H1 (cell line): ENCODE measurements around the gene ALAS1. TPM values are rescaled to one million over a fixed set of nuclear protein-coding genes. Genes with fewer than 3 reads are reported as not detected.
A peak's percentile ranks its signal among the peaks of the same experiment; 100 is the strongest.

ENCODE experiments used
- CTCF ChIA-PET: fragments of 300-600 bp; sonication (Branson Sonifier 250); formaldehyde crosslinking; loops from one replicate; lab custom pipeline; 2021; ENCODE audit not compliant: partially characterized antibody; lab: Charles Lee
- POLR2A ChIA-PET: fragments of 300-600 bp; sonication (Branson Sonifier 250); formaldehyde crosslinking; loops from one replicate; lab custom pipeline; 2021; ENCODE audit warnings: inconsistent platforms; ENCODE audit not compliant: partially characterized antibody; lab: Charles Lee
- DNase-seq, 2 experiments: peaks; one replicate each; pipeline versions ENCODE4 v3.0.0 to v3.0.0-alpha.2; 2010 to 2022; ENCODE audit warnings: low spot score in 2 of 2, low read depth in 1 of 2, mixed read lengths in 1 of 2
- FAIRE-seq: peaks from 2 replicates; lab custom pipeline; 2011; peaks lifted over from hg19 to GRCh38; lab: Jason Lieb, UNC
- H2AFZ ChIP-seq: 2 replicates; pipeline ENCODE4 v1.8.1; 2012; ENCODE audit warnings: low read length, inconsistent platforms
- H2AK5ac ChIP-seq: 2 replicates; pipeline ENCODE4 v1.6.1; 2013; ENCODE audit warnings: low read depth, low read length
- H2BK120ac ChIP-seq: replicated peaks from 2 replicates; pipeline ENCODE3; 2013; ENCODE audit warnings: low read depth, low read length, inconsistent platforms
- H2BK12ac ChIP-seq: 2 replicates; pipeline ENCODE4 v1.6.1; 2013; ENCODE audit warnings: low read depth, low read length
- H2BK15ac ChIP-seq: 2 replicates; pipeline ENCODE4 v1.6.1; 2013; ENCODE audit warnings: low read length
- H2BK20ac ChIP-seq: 2 replicates; pipeline ENCODE4 v1.6.1; 2013; ENCODE audit warnings: low read length
- H2BK5ac ChIP-seq: 2 replicates; pipeline ENCODE4 v1.6.1; 2013; ENCODE audit warnings: low read depth, low read length
- H3K14ac ChIP-seq: 2 replicates; pipeline ENCODE4 v1.6.1; 2013; ENCODE audit warnings: inconsistent platforms; ENCODE audit not compliant: insufficient read length
- H3K18ac ChIP-seq: 2 replicates; pipeline ENCODE4 v1.6.1; 2013; ENCODE audit warnings: low read length; ENCODE audit errors: extremely low read depth
- H3K23ac ChIP-seq: 2 replicates; pipeline ENCODE4 v1.6.1; 2013; ENCODE audit warnings: inconsistent platforms; ENCODE audit not compliant: insufficient read length
- H3K23me2 ChIP-seq: 2 replicates; pipeline ENCODE4 v1.6.1; 2013; ENCODE audit warnings: low read depth, low read length
- H3K27ac ChIP-seq: 2 replicates; pipeline ENCODE4 v1.6.1; 2011; ENCODE audit warnings: low read depth, low read length, inconsistent platforms
- H3K27me3 ChIP-seq, 4 experiments: replicated peaks in 1 of 4; 1 replicate in 1 of 4; 2 replicates in 3 of 4; pipeline versions ENCODE4 v1.6.1 to v1.8.1; 2011 to 2013; ENCODE audit warnings: low read length in 3 of 4, mild to moderate bottlenecking in 3 of 4, inconsistent platforms in 2 of 4, mixed read lengths in 2 of 4, moderate library complexity in 1 of 4; ENCODE audit not compliant: control insufficient read depth in 3 of 4, insufficient read depth in 3 of 4; ENCODE audit errors: extremely low read depth in 1 of 4
- H3K36me3 ChIP-seq, 4 experiments: 2 replicates each; pipeline versions ENCODE4 v1.6.1 to v1.8.1; 2011 to 2013; ENCODE audit warnings: mild to moderate bottlenecking in 4 of 4, low read length in 3 of 4, moderate library complexity in 2 of 4, control low read depth in 1 of 4, inconsistent platforms in 1 of 4; ENCODE audit not compliant: insufficient read depth in 4 of 4, control insufficient read depth in 2 of 4
- H3K4ac ChIP-seq: replicated peaks from 2 replicates; pipeline ENCODE3; 2013; ENCODE audit warnings: low read length, low read depth, mixed read lengths, inconsistent platforms; ENCODE audit not compliant: insufficient read length
- H3K4me1 ChIP-seq, 4 experiments: replicated peaks in 1 of 4; 1 replicate in 1 of 4; 2 replicates in 3 of 4; pipeline versions ENCODE4 v1.6.1 to v1.8.1; 2011 to 2013; ENCODE audit warnings: low read length in 3 of 4, inconsistent platforms in 2 of 4, mixed read lengths in 1 of 4; ENCODE audit not compliant: insufficient read depth in 4 of 4, control insufficient read depth in 3 of 4
- H3K4me2 ChIP-seq, 2 experiments: 2 replicates each; pipeline versions ENCODE4 v1.6.1 to v1.8.1; 2011 to 2013; ENCODE audit warnings: low read depth in 2 of 2, low read length in 2 of 2, control low read depth in 1 of 2, inconsistent platforms in 1 of 2, mild to moderate bottlenecking in 1 of 2; ENCODE audit not compliant: insufficient read depth in 1 of 2
- H3K4me3 ChIP-seq, 4 experiments: fragments of 200-600, 300-600 bp in 1 of 4; sonication (generic), shearing (Covaris generic), sonication (Bioruptor Twin) in 1 of 4; 2 replicates each; pipeline versions ENCODE4 v1.5.1 to v1.8.1; 2011 to 2016; ENCODE audit warnings: low read length in 4 of 4, low read depth in 3 of 4, control low read depth in 2 of 4, inconsistent platforms in 2 of 4, mild to moderate bottlenecking in 2 of 4, mixed read lengths in 1 of 4, moderate library complexity in 1 of 4; ENCODE audit not compliant: insufficient read depth in 2 of 4; ENCODE audit errors: extremely low read depth in 1 of 4
- H3K56ac ChIP-seq: replicated peaks from 2 replicates; pipeline ENCODE3; 2013; ENCODE audit warnings: low read depth, mild to moderate bottlenecking, mixed read lengths, low read length, inconsistent platforms; ENCODE audit not compliant: insufficient read length
- H3K79me1 ChIP-seq: 2 replicates; pipeline ENCODE4 v1.6.1; 2013; ENCODE audit warnings: low read depth, low read length, control low read depth
- H3K79me2 ChIP-seq, 2 experiments: 2 replicates each; pipeline versions ENCODE4 v1.6.1 to v1.8.1; 2012 to 2013; ENCODE audit warnings: low read length in 2 of 2, mild to moderate bottlenecking in 2 of 2, inconsistent platforms in 1 of 2; ENCODE audit not compliant: insufficient read depth in 2 of 2, control insufficient read depth in 1 of 2
- H3K9ac ChIP-seq, 4 experiments: replicated peaks in 1 of 4; 1 replicate in 1 of 4; 2 replicates in 3 of 4; pipeline versions ENCODE4 v1.6.1 to v1.8.1; 2011 to 2013; ENCODE audit warnings: low read depth in 3 of 4, low read length in 3 of 4, control low read depth in 2 of 4, mild to moderate bottlenecking in 2 of 4, moderate library complexity in 2 of 4, inconsistent platforms in 1 of 4; ENCODE audit errors: extremely low read depth in 1 of 4
- H3K9me3 ChIP-seq, 2 experiments: 2 replicates each; pipeline versions ENCODE4 v1.6.1 to v1.8.1; 2012 to 2013; ENCODE audit warnings: mild to moderate bottlenecking in 2 of 2, moderate library complexity in 2 of 2, control low read depth in 1 of 2, inconsistent platforms in 1 of 2, low read depth in 1 of 2, low read length in 1 of 2, mixed read lengths in 1 of 2; ENCODE audit not compliant: insufficient read depth in 2 of 2
- H4K20me1 ChIP-seq, 2 experiments: replicated peaks in 1 of 2; 2 replicates each; pipeline versions ENCODE3 to v1.8.1; 2011 to 2013; ENCODE audit warnings: inconsistent platforms in 2 of 2, low read length in 2 of 2, mild to moderate bottlenecking in 1 of 2; ENCODE audit not compliant: insufficient read depth in 2 of 2, control insufficient read depth in 1 of 2
- H4K5ac ChIP-seq: 2 replicates; pipeline ENCODE4 v1.6.1; 2013; ENCODE audit warnings: low read length, low read depth, mixed read lengths, inconsistent platforms; ENCODE audit not compliant: insufficient read length
- H4K8ac ChIP-seq: 2 replicates; pipeline ENCODE4 v1.8.0; 2013; ENCODE audit warnings: mild to moderate bottlenecking, moderate library complexity, low read length, inconsistent platforms; ENCODE audit not compliant: insufficient read depth; ENCODE audit errors: extremely low read depth
- H4K91ac ChIP-seq: replicated peaks from 2 replicates; pipeline ENCODE3; 2013; ENCODE audit warnings: low read length, mixed read lengths, inconsistent platforms; ENCODE audit not compliant: insufficient read length
- CBX8 ChIP-seq: fragments of 300-800, 300-1000 bp; sonication (generic); IDR thresholded peaks from 2 replicates; pipeline ENCODE4 v1.7.1; 2016; ENCODE audit warnings: low read depth, low read length, borderline replicate concordance
- GTF2F1 ChIP-seq: IDR thresholded peaks from 2 replicates; pipeline ENCODE4 v1.6.1; 2012; ENCODE audit warnings: low read depth, low read length, improper control_type of control experiment, borderline replicate concordance
- HDAC2 ChIP-seq, 2 experiments: fragments of 300-600 bp in 1 of 2; sonication (generic) in 1 of 2; IDR thresholded peaks; 2 replicates each; pipeline ENCODE4 v1.6.1; 2011 to 2012; ENCODE audit warnings: low read depth in 2 of 2, low read length in 2 of 2, mild to moderate bottlenecking in 2 of 2, moderate library complexity in 2 of 2, borderline replicate concordance in 1 of 2, inconsistent platforms in 1 of 2
- JUN ChIP-seq: IDR thresholded peaks from 2 replicates; pipeline ENCODE4 v1.6.1; 2011; ENCODE audit warnings: low read depth, mild to moderate bottlenecking, improper control_type of control experiment, low read length
- WGBS, 2 experiments: shearing (Covaris generic) in 1 of 2; methylation state at CpG; one replicate each; pipeline versions ENCODE4 v1.1.6 to v1.1.7; 2013 to 2015; ENCODE audit warnings: low lambda C conversion rate in 2 of 2, mixed read lengths in 2 of 2, inconsistent platforms in 1 of 2, low coverage in 1 of 2, missing lambda C conversion rate in 1 of 2; ENCODE audit not compliant: insufficient replicate concordance in 2 of 2, insufficient coverage in 1 of 2, insufficient read length in 1 of 2; ENCODE audit errors: extremely low coverage in 1 of 2, missing lambda C conversion rate in 1 of 2; 5-methylcytosine and 5-hydroxymethylcytosine counted together
- polyA plus RNA-seq, 7 experiments: library from polyadenylated mRNA; depleted of rRNA in 3 of 7; stranded (reverse) in 5 of 7; unstranded in 2 of 7; fragments of >200 nt in 5 of 7; fragments of 200-250 nt in 2 of 7; gene quantifications; 1 replicate in 5 of 7; 2 replicates in 1 of 7; 4 replicates in 1 of 7; pipeline versions ENCODE4 v1.2.1 to v1.2.3, GENCODE V29; 2011 to 2013; ENCODE audit warnings: missing spikeins in 2 of 7, mixed read lengths in 2 of 7
- total RNA-seq: library from RNA; stranded (reverse); fragmentation: NEBNext Ultra II Directional; extraction: Animal tissue kit (Norgen Biotek cat#: 25700); gene quantifications from 2 replicates; pipeline ENCODE4 v1.2.1, GENCODE V29; 2021

ALAS1 gene
- total and polyA plus RNA-seq, 2 of the 8 experiments (the other 6 are each of a cell fraction or from before 2014, with no cell fraction given): 45.9 to 84.4 TPM

DNA sequence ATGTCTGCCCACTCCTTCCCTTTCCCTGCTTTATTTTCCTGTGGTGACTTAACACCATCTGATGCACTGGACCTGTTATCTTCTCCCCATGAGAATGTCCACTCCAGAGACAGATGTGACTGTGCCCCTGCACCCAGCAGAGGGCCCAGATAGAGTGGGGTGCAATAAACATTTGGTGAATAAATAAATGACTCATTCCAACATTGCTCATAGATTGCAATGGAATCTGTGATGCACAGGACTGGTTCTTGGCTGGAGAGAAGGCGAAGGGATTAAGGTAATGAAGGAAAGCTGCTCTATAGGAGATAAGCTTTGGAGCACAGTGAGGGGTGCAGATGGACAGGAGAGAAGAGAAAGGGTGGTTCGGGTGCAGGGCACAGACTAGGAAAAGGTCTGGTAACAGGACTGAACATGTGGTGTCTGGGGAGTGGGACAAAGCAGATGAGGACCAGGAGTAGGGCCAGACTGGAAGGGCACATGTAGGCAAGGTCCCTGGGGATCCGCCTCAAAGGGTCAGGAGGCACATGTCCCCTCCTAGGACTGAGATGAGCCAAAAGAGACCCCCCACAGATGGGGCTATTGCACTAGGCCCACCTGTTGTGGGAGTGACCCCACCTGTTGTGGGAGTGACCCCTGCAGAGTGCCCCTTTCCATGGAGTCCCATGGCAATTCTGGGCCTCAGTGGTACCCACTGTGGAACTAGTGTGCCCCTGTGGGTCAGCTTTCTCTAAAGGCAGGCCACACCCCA, 26.3 kb upstream of the ALAS1 start:
- no peaks in the 10 kb centered on the region for H3K36me3 ChIP-seq
- TF ChIP-seq HDAC2 (IDR thresholded peaks at IDR 0.05; ENCODE audit: borderline replicate concordance in 1 of 2, low read depth in 2 of 2, low read length in 2 of 2): no peak
- TF ChIP-seq JUN: no peak
- no peak for TF ChIP-seq CBX8
- no peak for TF ChIP-seq GTF2F1
- WGBS, 2 experiments: 77% methylated on average over 3 of the region's 3 CpGs; no CpG with 5 or more reads in 1 of the 2 experiments
- ChIA-PET CTCF (interaction anchor here (0.8 to 4.4 kb wide), 12 partner anchors 9 to 214 kb away, joined by 3 to 26 read pairs (median 6); no protein-coding TSS in a partner anchor), POLR2A (interaction anchor here (1.0 to 1.2 kb wide), 2 partner anchors 10 to 176 kb away, joined by 3 read pairs; partner anchors contain the start of gene RPL29)
- no peak for FAIRE-seq
- no peak overlapping the region for H4K5ac ChIP-seq
- H3K79me2 ChIP-seq: no peaks in the 10 kb centered on the region
- H3K4me2 ChIP-seq: no peak overlapping the region
- H4K20me1 ChIP-seq: no peaks in the 10 kb centered on the region
- H2BK12ac ChIP-seq: no peak overlapping the region
- H2BK15ac ChIP-seq: no peak overlapping the region
- no peak overlapping the region for H2AFZ ChIP-seq
- no peak overlapping the region; the same call in 1 of the 2 replicates for H4K8ac ChIP-seq
- no peak overlapping the region for H3K56ac ChIP-seq
- no peaks in the 10 kb centered on the region for H3K9me3 ChIP-seq
- peaks cover 5 to 7% (median 7%) of the 10 kb centered on the region in 4 experiments; a peak in 5 of 7 replicates for H3K4me1 ChIP-seq
- peak overlapping the region; percentile 78 for H3K4ac ChIP-seq
- H3K4me3 ChIP-seq: no peak overlapping the region
- no peaks in the 10 kb centered on the region for H3K79me1 ChIP-seq
- no peak overlapping the region for H4K91ac ChIP-seq
- H3K27me3 ChIP-seq: no peaks in the 10 kb centered on the region; a peak in 2 of 7 replicates
- H2AK5ac ChIP-seq: no peak overlapping the region
- no peaks in the 10 kb centered on the region for H3K23me2 ChIP-seq
- DNase-seq: no peak
- no peak overlapping the region for H2BK20ac ChIP-seq
- no peak overlapping the region for H2BK120ac ChIP-seq
- no peak overlapping the region for H2BK5ac ChIP-seq
- H3K9ac ChIP-seq: no peak overlapping the region
- H3K18ac ChIP-seq: no peak overlapping the region
- no peak overlapping the region for H3K14ac ChIP-seq
- H3K27ac ChIP-seq: no peak overlapping the region
- no peak overlapping the region for H3K23ac ChIP-seq
